C4-2B (cell line): ENCODE measurements around the gene MAP7D3.

Source experiments
- CTCF ChIP-seq: fragments of 450-650 bp; conservative IDR thresholded peaks from 2 replicates; pipeline ENCODE4 v1.5.1; 2017; ENCODE audit warnings: mild to moderate bottlenecking
- ZFX ChIP-seq: fragments of 450-650 bp; IDR thresholded peaks from 2 replicates; pipeline ENCODE4 v1.6.1; 2017

- no peak for TF ChIP-seq CTCF
- TF ChIP-seq ZFX, result no peak
These were observed 11.7 kb upstream of the MAP7D3 start for GRCh38 chrX:136262812-136263315.
